Thyroid gland (tissue), 4 donors: ENCODE results near the gene EN2. TPM values are rescaled to one million over a fixed set of nuclear protein-coding genes. Genes with fewer than 3 reads are reported as not detected.

Source experiments
- DNase-seq, 2 donors: peaks; one replicate each; pipeline ENCODE4 v3.0.0-alpha.2; 2019
- H3K27ac ChIP-seq, 3 donors: fragments of 200-600 bp; sonication (generic); 1 replicate in 2 of 3; 2 replicates in 1 of 3; pipeline ENCODE4 v1.5.1; 2016 to 2019; ENCODE audit warnings: mild to moderate bottlenecking in 1 of 3, moderate library complexity in 1 of 3
- H3K27me3 ChIP-seq: fragments of 200-600 bp; sonication (generic); one replicate; pipeline ENCODE4 v1.5.1; 2019
- H3K36me3 ChIP-seq, 2 donors: fragments of 200-600 bp; sonication (generic); one replicate each; pipeline ENCODE4 v1.5.1; 2016 to 2019
- H3K4me1 ChIP-seq, 2 donors: fragments of 200-600 bp; sonication (generic); one replicate each; pipeline ENCODE4 v1.5.1; 2017 to 2019
- H3K4me3 ChIP-seq, 3 donors: fragments of 200-600 bp; sonication (generic); replicated peaks in 1 of 3; 1 replicate in 2 of 3; 2 replicates in 1 of 3; pipeline ENCODE4 v1.5.1; 2016; ENCODE audit warnings: mild to moderate bottlenecking in 1 of 3
- H3K9me3 ChIP-seq: fragments of 200-600 bp; sonication (generic); one replicate; pipeline ENCODE4 v1.5.1; 2017
- POLR2A ChIP-seq, 2 donors: fragments of 450-650 bp; IDR thresholded peaks; one replicate each; pipeline ENCODE4 v1.6.1; 2017; ENCODE audit warnings: antibody characterized with exemption in 2 of 2, mild to moderate bottlenecking in 2 of 2, moderate library complexity in 1 of 2
- WGBS, 2 donors: methylation state at CpG; one replicate each; pipeline ENCODE4 v1.1.5; 2017; 5-methylcytosine and 5-hydroxymethylcytosine counted together
- intact Hi-C: fragments of 100-400 bp; cut with DNase I; formaldehyde crosslinking; loops from one replicate; pipeline ENCODE4 v1.15.1; 2023
- total RNA-seq, 4 donors: library from RNA; depleted of rRNA; stranded (reverse); fragments of >200 nt; gene quantifications; one replicate each; pipeline ENCODE4 v1.2.3, GENCODE V29; 2016
- TF ChIP-seq, protein P1 (sequence below), 6 experiments: fragments of 200-600 bp in 3 of 6; fragments of 450-650 bp in 3 of 6; sonication (generic) in 3 of 6; IDR thresholded peaks; one replicate each; pipeline ENCODE4 v1.5.1; 2016 to 2019; ENCODE audit warnings: antibody characterized with exemption in 6 of 6, mild to moderate bottlenecking in 2 of 6, inconsistent platforms in 1 of 6, moderate library complexity in 1 of 6

The EN2 gene
- total RNA-seq, 4 donors from 2014 or later: 0.22 to 0.29 (median 0.27) TPM; not detected in 1

DNA sequence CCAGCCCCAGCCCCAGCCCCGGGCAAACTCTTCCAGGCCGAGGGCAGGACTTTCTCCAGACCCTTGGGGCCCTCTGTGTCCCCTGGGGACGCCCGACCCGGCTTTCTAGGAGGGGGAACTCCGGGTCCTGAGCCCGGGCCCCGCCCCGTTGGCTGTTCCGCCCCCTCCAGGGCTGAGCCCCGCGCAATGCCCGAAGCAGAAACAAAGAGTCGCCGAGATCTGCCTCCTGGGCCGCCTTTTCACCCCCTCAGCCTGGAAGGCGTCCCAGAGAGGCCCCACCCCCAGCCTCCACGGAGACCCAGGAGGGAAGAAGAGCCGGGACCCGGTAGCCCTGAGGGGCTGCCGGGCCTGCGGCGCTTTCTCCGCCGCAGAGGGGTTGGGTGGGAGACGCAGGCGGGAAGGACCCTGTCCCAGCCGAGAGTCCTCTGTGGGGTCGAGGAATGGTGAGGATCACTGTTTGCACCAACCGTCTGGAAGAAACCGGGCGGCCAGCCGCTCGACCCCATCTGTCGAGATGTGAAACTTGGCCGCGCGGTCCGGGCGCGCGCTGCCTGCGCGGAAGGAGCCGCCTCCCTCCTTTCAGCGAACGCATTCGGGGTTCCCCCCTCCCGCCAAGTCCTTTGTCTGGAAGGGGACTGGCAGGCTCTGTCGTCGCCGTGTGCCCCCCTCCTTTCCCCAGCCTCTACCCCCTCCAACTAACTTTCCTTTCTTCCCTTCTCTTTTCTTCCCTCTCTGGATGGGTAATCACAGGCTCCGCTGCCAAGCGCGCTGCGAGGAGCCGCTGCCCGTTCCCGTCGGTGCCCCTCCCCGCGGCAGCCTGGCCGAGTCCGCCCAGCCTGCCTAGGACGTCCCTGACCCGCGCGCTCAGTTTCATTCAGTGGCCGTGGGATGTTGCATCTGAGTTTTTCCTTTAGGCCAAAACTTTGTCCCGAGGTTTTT, 10.2 kb downstream of the EN2 start:
- peak overlapping the region in 1 of 3 donors; percentile 6 for H3K4me3 ChIP-seq
- peaks cover 70% of the 10 kb centered on the region for H3K27me3 ChIP-seq
- no peak for TF ChIP-seq POLR2A (IDR thresholded peaks at IDR 0.05)
- TF ChIP-seq, protein P1, sequence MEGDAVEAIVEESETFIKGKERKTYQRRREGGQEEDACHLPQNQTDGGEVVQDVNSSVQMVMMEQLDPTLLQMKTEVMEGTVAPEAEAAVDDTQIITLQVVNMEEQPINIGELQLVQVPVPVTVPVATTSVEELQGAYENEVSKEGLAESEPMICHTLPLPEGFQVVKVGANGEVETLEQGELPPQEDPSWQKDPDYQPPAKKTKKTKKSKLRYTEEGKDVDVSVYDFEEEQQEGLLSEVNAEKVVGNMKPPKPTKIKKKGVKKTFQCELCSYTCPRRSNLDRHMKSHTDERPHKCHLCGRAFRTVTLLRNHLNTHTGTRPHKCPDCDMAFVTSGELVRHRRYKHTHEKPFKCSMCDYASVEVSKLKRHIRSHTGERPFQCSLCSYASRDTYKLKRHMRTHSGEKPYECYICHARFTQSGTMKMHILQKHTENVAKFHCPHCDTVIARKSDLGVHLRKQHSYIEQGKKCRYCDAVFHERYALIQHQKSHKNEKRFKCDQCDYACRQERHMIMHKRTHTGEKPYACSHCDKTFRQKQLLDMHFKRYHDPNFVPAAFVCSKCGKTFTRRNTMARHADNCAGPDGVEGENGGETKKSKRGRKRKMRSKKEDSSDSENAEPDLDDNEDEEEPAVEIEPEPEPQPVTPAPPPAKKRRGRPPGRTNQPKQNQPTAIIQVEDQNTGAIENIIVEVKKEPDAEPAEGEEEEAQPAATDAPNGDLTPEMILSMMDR (IDR thresholded peaks at IDR 0.05): no peak
- no peak overlapping the region for H3K27ac ChIP-seq
- DNase-seq: peak in 1 of 2 donors; percentile 23
- H3K9me3 ChIP-seq: no peaks in the 10 kb centered on the region
- peaks cover 13 to 29% of the 10 kb centered on the region in 2 donors for H3K4me1 ChIP-seq
- H3K36me3 ChIP-seq: no peaks in the 10 kb centered on the region
- intact Hi-C loops: no loop called here
- 3 to 5% methylated on average over 25 to 49 of the region's 70 CpGs for WGBS, 2 donors

DNA sequence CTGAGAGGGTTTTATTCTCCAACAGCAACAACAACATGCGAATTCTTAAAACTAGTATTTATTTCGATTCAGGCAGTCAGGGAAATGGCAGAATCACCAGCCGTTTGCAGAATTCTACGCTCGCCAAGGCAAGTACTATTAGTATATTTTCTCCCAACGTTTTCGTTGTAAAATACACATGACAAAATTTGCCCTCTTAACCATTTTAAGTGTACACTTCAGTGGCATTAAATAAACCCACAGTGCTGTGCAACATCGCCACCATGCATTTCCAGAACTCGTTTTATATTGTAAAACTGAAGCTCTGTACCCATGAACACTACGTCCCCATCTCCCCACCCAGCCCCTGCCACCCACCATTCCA, 10.8 kb downstream of the EN2 start:
- 9 to 12% methylated on average over 10 of the region's 10 CpGs for WGBS, 2 donors
- Histone ChIP-seq H3K27me3 (peaks cover 65% of the 10 kb centered on the region), H3K27ac (no peak overlapping the region), H3K4me1 (peaks cover 13 to 29% of the 10 kb centered on the region in 2 donors), H3K9me3 (no peaks in the 10 kb centered on the region), H3K36me3 (no peaks in the 10 kb centered on the region), H3K4me3 (no peak overlapping the region)
- TF ChIP-seq POLR2A (IDR thresholded peaks at IDR 0.05): no peak
- TF ChIP-seq, protein P1 (IDR thresholded peaks at IDR 0.05): no peak
- intact Hi-C loops: no loop called here
- no peak for DNase-seq

DNA sequence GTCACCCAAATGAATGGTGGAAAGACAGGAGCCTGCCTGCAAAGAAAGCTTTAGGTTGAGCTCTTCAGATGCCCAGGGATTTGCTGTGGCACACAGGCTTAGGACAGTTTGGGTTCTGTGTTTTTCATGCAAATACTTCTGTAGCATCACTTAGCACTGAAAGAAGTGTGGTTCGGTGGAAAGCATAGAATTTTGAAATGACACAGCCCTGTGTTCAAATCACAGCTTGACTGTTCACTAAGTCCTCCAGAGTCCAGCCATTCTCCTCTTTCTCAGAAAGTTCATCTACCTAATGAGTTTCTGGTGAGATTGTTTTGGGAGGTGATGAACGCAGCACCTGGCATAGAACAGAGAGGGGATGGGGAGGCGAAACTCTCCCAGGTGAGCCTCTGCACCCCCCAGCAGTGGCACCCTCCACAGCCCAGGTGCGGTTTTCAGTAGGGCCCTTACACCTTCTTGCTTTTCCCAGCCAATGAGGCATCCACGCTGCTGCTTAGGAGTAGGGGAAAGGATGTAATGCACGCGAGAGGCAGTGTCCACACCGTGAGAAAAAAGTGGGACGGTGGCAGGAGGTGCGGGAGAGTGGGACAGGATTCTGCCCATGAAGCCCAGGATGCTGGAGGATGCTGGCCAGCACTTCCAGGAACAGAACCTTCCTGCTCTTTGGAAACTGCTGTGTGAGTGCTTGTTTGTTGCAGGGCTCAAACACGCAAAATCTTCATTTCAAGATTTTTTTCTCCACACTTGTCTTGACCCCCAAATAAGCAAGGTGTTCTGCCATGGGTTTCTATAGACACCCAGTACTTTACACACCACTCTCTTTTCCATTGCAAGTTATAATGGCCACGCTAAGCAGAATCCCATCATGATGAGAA, 11.6 kb downstream of the EN2 start:
- 9 to 10% methylated on average over 11 to 12 of the region's 12 CpGs for WGBS, 2 donors
- intact Hi-C loops: no loop called here
- Histone ChIP-seq H3K9me3 (no peaks in the 10 kb centered on the region), H3K4me3 (no peak overlapping the region), H3K27me3 (peaks cover 65% of the 10 kb centered on the region), H3K27ac (no peak overlapping the region), H3K36me3 (no peaks in the 10 kb centered on the region), H3K4me1 (peaks cover 13 to 29% of the 10 kb centered on the region in 2 donors)
- no peak for TF ChIP-seq POLR2A (IDR thresholded peaks at IDR 0.05)
- TF ChIP-seq, protein P1 (IDR thresholded peaks at IDR 0.05): no peak
- DNase-seq: no peak

DNA sequence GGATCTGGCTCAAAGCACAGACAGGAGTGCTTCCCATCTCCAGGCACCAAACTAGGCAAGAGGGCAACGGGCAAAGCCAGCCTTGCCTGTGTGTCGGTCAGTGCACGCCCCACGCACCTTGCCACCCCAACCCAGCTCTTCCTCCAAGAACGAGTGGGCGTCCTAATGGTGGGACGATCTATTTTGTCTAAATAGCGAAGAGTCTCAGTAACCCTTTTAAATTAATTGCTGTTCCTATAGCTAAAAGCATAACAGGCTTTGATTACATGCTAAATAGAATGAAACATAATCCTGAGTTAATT, 12.2 kb downstream of the EN2 start:
- Histone ChIP-seq H3K27me3 (peaks cover 59% of the 10 kb centered on the region), H3K9me3 (no peaks in the 10 kb centered on the region), H3K4me1 (peaks cover 13 to 29% of the 10 kb centered on the region in 2 donors), H3K4me3 (no peak overlapping the region), H3K27ac (no peak overlapping the region), H3K36me3 (no peaks in the 10 kb centered on the region)
- DNase-seq: no peak
- TF ChIP-seq, protein P1 (IDR thresholded peaks at IDR 0.05): no peak
- TF ChIP-seq POLR2A (IDR thresholded peaks at IDR 0.05): no peak
- WGBS, 2 donors: 16 to 19% methylated on average over 8 of the region's 8 CpGs
- intact Hi-C loops: no loop called here
